ENCODE data around the gene IFITM5.
A peak's percentile ranks its signal among the peaks of the same experiment; 100 is the strongest.
"Not testable (repeated sequence)": the region's sequence is repeated elsewhere in the genome, so short reads cannot be mapped to it uniquely, and the experiment has no call there.

Gene IFITM5

DNA sequence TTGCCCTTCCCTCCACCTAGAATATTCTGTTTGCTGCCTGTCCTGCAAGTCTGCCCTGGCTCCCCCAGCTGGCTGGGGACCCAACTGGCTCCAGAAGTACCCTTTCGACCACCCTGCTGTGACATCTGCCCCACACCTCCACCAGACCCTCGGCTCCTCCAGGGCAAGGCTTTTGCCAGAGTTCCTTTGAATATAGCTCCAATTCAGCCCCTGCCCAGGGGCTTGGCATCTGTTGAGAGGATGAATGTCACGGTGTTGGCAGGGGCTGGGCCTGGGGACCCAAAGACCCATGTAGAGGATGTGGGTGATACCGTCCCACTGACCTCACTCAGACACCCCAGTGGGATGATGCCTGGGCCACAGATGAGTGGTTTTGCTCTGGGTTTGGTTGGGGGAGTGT is 17.2 kb downstream of the IFITM5 start:
- no peak for DNase-seq

DNA sequence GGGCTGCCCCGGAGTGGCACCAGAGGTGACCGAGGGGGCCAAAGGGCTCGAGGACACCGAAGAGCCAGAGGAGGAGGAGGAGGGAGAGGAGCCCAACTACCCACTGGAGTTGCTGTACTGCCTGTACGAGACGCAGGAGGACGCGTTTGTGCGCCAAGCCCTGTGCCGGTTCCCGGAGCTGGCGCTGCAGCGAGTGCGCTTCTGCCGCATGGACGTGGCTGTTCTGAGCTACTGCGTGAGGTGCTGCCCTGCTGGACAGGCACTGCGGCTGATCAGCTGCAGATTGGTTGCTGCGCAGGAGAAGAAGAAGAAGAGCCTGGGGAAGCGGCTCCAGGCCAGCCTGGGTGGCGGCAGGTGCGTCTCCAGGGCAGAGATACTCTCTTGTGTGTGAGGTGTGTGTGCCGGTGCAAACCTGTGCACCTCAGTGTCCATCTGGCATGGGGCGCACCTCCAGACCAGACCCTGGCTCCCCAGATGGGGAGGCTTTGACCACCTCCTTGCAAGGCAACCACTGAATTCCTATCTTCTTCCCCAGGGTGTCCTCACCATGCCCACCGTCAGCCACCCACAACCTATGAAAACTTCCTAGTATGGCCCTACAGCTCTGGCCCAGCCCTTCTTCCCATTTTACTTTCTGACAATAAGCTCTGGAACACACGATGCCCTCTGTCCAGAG is 17.7 kb downstream of the IFITM5 start:
- no peak for DNase-seq

DNA sequence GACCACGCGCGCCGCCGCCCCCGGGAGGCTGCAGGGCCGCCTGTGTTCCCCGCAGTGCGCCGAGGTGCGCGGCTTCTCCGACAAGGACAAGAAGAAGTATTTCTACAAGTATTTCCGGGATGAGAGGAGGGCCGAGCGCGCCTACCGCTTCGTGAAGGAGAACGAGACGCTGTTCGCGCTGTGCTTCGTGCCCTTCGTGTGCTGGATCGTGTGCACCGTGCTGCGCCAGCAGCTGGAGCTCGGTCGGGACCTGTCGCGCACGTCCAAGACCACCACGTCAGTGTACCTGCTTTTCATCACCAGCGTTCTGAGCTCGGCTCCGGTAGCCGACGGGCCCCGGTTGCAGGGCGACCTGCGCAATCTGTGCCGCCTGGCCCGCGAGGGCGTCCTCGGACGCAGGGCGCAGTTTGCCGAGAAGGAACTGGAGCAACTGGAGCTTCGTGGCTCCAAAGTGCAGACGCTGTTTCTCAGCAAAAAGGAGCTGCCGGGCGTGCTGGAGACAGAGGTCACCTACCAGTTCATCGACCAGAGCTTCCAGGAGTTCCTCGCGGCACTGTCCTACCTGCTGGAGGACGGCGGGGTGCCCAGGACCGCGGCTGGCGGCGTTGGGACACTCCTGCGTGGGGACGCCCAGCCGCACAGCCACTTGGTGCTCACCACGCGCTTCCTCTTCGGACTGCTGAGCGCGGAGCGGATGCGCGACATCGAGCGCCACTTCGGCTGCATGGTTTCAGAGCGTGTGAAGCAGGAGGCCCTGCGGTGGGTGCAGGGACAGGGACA is 18.4 kb downstream of the IFITM5 start:
- no peak for DNase-seq

DNA sequence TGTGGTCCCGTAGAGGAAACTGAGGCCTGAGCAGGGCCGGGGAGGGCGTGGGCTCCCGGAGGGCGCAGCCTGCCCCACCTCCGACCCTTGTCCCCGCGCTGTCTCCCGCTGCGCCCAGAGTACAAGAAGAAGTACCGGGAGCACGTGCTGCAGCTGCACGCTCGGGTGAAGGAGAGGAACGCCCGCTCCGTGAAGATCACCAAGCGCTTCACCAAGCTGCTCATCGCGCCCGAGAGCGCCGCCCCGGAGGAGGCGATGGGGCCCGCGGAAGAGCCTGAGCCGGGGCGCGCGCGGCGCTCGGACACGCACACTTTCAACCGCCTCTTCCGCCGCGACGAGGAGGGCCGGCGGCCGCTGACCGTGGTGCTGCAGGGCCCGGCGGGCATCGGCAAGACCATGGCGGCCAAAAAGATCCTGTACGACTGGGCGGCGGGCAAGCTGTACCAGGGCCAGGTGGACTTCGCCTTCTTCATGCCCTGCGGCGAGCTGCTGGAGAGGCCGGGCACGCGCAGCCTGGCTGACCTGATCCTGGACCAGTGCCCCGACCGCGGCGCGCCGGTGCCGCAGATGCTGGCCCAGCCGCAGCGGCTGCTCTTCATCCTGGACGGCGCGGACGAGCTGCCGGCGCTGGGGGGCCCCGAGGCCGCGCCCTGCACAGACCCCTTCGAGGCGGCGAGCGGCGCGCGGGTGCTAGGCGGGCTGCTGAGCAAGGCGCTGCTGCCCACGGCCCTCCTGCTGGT is 19.2 kb downstream of the IFITM5 start:
- DNase-seq: peak; percentile 36

DNA sequence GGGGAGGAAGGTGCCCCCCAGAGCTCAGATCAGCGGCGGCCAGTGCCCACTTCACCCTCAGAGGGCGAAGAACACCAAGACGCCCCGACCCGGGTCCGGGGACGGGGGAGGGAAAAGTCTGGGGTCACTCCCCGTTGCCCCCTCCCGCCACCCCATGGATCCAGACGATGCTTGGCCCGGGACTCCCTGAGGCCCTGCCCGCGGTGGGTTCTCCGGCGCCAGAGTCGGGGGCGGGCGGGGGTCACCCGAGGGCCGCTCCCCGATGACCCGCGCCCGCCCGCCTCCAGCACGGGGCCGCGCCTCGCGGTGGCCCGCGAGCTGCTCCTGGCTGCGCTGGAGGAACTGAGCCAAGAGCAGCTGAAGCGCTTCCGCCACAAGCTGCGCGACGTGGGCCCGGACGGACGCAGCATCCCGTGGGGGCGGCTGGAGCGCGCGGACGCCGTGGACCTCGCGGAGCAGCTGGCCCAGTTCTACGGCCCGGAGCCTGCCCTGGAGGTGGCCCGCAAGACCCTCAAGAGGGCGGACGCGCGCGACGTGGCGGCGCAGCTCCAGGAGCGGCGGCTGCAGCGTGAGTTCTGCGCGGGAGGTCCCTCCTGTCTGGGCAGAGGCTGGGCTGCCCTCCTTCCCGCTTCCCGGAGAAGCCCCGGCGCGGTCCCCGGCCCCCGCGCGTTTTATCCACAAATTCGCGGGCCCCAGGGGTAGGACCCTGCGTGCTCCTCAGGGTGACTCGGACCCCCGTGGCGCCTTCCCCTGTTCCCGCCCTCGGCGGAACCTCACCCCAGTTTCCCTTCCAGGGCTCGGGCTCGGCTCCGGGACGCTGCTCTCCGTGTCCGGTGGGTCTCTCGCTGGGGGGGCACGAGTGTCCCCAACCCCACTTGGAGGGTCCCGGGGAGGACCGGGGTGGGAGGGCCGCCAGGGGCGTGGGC is 20.0 kb downstream of the IFITM5 start:
- no peak for DNase-seq

DNA sequence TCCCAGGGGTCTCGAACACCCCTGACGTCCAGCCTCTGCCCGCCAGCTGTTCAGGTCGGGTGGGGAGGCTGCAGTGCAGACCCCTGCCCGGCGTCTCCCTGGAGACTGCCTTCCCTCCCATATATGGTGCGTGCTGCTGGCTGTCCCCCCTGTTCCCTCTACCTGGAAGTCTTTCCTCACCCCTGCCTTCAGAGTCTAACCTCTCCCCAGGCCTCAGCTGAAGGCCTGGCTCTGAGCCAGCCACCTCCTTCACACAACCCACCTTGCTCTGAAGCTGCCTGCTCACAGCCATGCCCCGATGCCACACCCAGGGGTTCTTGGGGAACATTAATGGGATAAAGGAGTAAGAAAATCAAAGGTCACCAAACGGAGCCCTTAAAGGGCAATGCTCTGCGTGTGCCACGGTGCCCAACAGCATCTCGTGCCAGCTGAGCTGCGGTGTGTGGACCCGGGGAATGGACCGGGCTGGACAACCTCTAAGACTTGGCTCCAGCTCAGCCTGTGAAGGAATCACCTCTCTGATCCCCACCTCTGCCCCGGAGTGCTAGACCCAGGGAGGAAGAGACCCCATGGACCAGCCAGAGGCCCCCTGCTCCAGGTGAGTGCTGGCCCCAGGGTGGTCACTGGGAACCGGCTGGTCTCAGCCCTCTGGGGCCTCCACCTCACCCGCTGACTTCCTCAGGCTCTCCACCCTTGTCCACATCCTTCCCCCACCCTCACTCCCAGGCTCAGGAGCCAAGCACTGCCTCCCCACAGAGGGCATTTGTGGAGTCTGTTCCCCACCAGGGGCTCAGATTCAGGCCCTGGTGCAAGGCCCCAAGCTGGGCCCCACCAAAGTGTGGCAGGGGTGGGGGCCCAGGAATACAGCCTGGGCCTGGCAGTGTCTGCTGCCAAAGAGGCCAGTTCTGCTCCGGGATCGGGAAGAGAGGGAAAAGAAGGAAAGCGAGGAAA is 21.1 kb downstream of the IFITM5 start, which contains the start of gene NLRP6:
NLRP6 (plus strand) TSS at position 407 of the 951 bp plus-strand sequence; CDS start at position 570, 163 bp downstream.
- DNase-seq: no peak

DNA sequence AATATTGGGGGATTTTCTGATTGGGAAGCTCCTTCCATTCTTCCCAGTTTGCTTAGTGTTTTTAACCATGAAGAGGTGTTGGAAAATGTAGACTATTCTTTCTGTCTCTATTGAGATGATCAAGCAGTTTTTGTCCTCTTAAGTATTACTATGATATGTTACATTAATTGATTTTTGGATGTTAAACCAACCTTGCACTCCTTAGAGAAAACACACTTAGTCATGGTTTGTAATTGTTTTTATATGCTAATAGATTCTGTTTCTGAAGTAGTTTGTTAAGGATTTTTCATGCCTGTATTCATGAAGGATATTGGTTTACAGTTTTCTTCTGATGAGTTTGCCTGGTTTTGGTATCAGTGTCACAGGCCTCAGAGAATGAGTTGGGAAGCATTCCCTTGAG is 23.1 kb downstream of the IFITM5 start:
- no peak for DNase-seq

DNA sequence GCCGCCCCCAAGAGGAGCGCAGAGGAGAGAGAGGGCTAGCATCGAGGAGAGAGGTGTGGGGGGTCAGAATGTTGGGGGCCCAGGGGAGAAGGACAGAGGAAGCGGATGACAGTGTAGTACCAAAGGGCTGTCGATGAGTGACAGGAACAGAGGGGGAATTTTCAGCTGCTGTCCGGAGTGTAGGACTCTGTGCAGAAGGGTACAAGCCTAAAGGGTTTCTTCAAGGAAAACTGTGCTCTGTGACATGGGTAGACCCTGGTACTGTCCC is 26.5 kb downstream of the IFITM5 start:
- no peak for DNase-seq

DNA sequence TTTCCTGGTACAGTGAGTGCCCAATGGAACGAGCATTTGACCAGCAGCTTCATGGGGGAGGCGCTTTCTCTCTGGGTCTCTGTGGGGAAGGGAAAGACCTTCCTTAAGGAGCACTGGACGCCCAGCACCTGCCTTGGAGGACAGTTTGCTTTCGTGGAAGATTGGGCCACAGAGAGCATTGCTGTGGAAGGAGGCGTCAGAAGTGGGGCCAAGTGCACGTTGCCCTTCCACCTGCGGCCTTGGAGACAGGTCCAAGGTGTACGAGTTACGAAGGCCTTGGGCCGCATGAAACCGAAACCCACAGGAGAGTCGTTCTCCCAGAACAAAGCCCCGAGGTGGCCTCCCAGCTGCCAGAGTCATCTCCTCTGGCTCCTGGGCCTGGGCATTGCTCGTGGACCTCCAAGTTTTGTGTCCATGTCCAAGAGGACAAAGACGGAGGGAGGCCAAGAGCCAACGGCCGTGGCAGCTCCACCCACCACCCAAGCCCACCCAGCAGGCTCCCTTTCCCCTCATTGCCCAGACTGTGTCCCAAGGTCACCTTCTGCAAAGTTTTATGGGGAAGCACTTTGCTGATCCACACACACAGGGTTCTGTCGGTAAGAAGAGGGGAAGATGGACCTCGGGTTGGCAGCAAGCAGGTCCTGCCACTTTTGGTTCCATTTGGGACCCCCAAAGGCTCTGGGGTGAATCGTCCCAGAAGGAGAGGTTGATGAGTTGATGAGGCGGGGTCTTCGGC is 27.0 kb downstream of the IFITM5 start:
- no peak for DNase-seq

DNA sequence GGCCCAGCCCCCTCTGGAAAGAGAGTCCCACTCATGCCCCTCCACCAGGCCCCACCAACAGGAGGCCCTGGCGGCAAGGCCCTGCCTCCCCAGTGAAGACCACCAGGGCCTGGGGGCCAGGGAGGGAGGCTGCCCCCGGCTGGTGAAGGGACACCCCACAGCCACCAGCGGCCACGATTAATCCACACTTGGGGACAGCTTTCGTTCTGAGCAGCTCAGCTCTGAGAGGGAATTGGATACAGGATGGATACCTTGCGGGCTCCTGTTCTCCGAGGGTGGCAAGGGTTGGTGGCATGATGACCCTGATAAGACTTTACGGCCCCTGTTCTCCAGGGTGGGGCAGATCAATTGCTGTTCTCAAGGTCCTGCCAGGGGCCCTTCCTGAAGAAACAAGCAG is 28.0 kb downstream of the IFITM5 start:
- DNase-seq: no peak

DNA sequence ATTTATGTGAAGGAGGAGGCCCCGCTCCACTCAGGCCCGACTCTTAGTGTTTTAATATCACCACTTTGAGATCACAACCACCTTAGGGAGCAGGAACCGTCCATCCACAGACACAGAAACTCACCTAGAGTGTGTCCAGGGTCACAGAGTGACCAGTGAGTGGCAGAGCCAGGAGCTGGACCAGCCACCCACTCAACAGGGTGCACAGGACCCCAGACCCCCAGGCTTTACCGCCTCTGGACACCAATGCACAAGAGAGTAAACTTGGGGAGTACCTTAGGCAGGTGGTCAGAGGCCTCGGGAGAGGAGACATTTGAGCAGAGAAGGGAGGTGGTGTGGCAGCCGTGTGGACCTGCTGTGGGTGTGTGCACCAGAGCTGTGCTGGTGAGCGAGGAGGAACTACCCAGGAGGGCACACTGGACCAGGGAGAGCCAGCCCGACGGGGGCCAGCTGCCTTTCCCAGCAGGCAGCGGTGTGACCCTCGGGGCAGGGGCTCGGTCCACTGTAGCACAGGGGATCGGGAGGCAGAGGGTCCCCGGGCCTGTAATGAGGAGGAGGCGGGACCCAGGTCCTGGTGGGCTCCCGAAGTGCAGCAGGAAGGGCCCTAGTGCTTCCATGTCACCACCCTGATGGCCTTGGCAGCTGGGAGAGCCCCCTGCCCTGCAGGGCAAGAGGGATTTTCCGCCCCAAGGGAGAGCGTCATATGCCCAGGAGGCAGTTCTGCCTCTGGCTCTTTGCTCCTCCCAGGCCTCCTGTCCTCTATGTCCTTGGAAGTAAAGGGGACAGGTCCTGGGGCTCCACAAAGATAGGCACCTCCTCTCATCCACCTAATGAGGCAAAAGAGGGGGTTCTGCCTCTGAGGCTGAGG is 28.6 kb downstream of the IFITM5 start:
- DNase-seq: no peak

DNA sequence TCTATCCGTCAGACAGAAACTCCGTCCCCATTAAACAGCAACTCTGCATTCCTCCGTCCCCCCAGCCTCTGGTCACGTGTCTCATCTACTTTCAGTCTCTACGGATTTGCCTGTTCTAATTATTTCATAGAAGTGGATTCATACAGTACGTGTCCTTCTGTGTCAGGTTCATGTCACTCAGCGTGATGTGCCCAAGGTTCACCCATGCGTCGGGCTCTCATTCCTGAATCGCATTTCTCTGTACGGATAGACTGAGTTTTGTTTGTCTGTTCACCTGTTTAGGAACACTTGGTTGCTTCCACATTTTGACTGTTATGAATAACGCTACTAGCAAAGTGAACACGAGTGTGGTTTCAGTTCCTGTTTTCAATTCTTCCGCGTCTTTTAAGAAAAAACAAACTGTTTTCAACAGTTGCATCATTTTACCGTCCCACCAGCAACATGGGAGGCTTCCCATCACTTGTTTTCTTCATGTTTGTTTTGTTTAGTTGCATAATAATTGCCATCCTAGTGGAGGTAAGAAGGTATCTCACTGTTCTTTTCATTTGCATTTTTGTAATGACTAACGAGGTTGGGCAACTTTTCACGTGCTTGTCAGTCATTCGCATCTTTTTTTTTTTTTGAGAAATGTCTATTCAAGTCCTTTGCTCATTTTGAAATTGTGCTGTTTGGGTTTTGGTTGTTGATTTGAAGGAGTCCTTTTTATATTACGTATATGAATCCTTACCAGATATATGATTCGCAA is 30.0 kb downstream of the IFITM5 start:
- DNase-seq: peak; percentile 35

DNA sequence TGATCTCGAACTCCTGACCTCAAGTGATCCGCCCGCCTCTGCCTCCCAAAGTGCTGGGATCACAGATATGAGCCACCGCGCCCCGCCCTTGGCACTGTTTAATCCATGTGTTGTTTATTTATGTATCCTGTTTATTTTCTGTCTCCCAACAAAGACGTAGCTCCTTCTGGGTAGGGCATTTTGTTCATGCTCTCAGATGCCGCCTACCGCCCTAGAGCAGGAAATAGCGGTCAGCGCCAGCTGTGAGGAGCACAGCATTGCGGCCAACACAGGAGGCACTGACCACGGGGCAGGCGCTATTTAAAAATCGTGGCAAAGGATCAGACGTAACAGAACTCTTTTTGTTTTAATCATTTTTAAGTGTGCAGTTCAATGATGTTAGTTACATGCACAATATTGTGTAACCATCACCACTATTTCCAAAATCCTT is 30.6 kb downstream of the IFITM5 start:
- not testable (repeated sequence) for DNase-seq

DNA sequence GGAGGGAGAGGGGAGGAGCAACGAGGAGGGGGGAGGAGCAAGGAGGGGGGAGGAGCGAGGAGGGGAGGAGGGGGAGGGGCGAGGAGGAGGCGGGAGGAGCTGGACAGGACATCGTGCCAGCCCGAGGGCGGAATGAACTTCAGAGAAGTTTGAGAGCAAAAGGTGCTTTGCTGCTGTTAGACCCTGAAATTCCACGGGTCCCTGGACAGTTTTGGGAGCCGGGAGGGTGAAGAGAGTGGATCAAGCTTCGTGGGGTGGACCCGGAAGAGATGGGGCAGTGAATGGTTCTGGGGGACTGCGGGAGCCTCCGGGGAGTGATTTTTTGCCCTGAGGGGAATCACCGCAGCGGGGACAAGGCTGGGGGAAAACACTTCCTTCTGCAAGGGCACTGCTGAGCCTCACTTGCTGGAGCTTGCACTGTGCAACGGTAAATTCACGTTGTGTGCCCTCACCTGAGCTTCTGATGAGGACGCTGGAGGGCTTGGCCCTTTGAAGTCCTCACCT is 31.8 kb downstream of the IFITM5 start:
- DNase-seq: peak; percentile 49

DNA sequence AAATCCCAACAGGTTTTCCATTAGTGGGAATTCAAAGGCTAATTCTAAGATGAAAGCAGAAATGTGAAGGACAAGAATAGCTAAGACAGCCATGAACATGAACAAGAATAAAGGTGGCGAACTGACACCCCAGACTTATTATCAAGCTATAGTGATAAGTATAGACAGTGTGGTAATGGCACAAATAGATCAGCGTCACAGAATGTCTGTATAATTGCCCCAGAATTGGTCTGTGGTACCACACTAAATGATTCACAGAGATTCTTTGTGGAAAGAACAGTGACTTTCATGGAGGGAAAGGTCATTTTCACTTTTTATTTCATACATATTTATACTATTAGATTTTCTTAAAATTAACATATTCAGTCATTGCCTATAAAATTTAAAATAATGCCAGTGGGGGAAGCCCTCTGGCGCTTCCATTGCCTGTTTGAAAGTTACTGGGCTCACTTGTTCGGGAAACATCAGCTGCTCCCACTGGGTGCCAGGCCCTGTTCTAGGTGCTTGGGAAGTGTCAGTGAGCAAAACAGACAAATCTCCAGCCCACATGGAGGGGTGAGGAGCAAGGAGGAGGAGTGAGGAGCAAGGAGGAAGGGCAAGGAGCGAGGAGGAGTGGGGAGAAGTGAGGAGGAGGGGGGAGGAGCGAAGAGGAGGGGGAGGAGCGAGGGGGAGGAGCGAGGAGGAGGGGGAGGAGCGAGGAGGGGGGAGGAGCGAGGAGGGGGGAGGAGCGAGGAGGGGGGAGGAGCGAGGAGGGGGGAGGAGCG is 32.5 kb downstream of the IFITM5 start:
- DNase-seq: no peak

DNA sequence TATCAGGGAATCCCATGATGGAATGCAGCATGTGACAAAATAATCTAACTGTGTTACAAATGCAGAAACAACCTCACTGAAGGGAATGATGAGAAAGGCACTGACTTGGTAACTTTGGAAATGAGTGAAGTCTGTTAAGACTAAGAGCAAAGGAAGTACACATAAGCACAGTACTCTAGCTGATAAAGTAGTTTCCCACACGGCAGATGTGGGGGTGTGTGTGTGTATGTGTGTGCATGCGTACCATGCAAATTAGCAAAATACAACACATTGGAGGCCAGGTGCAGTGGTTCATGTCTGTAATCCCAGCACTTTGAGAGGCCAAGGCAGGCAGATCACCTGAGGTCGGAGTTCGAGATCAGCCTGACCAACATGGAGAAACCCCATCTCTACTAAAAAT is 37.7 kb downstream of the IFITM5 start:
- no peak for DNase-seq

DNA sequence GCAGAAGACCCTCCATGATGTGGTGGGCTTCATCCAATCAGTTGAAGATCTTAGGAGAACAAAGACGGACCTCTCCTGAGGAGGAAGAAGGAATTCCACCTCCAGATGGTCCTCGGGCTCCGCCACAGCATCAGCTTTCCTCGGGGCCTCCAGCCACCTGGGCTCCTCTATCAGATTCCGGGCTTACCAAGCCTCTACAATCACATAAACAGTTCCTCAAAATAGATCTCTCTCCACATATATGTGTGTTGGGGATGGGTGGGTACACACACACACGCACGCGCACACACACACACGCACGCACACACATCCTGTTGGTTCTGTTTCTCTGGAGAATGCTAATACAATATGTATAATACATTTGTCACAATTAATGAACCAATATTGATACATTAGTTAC is 39.9 kb downstream of the IFITM5 start:
- no peak for DNase-seq

Data from effector CD4-positive, alpha-beta T cell (primary cell).